Smooth muscle cell (in vitro differentiated cells): ENCODE measurements around the gene SLC6A1. TPM values are rescaled to one million over a fixed set of nuclear protein-coding genes. Genes with fewer than 3 reads are reported as not detected.

Source experiments
- DNase-seq: peaks from one replicate; lab custom pipeline; 2025; ENCODE audit not compliant: unreplicated experiment; lab: John Stamatoyannopoulos, UW
- H2AFZ ChIP-seq: fragments of 200-600 bp; sonication (generic); 2 replicates; pipeline ENCODE4 v1.6.0; 2016; ENCODE audit warnings: antibody characterized with exemption, low read depth, mild to moderate bottlenecking
- H3F3A ChIP-seq: fragments of 200-600 bp; sonication (generic); 2 replicates; pipeline ENCODE4 v1.6.0; 2017; ENCODE audit warnings: antibody characterized with exemption, low read depth
- H3K27ac ChIP-seq: fragments of 200-600 bp; sonication (generic); 2 replicates; pipeline ENCODE4 v1.5.1; 2016; ENCODE audit warnings: low read depth, mild to moderate bottlenecking
- H3K27me3 ChIP-seq: fragments of 200-600 bp; sonication (generic); 2 replicates; pipeline ENCODE4 v1.6.1; 2016; ENCODE audit warnings: low read depth, mild to moderate bottlenecking
- H3K36me3 ChIP-seq: fragments of 200-600 bp; sonication (generic); 2 replicates; pipeline ENCODE4 v1.5.1; 2016; ENCODE audit warnings: low read depth
- H3K4me1 ChIP-seq: fragments of 200-600 bp; sonication (generic); 2 replicates; pipeline ENCODE4 v1.5.1; 2016; ENCODE audit warnings: low read depth
- H3K4me2 ChIP-seq: fragments of 200-600 bp; sonication (generic); 2 replicates; pipeline ENCODE4 v1.6.0; 2016; ENCODE audit warnings: mild to moderate bottlenecking
- H3K4me3 ChIP-seq: fragments of 200-600 bp; sonication (generic); 2 replicates; pipeline ENCODE4 v1.5.1; 2016; ENCODE audit warnings: mild to moderate bottlenecking
- H3K79me2 ChIP-seq: fragments of 200-600 bp; sonication (generic); 2 replicates; pipeline ENCODE4 v1.6.0; 2016; ENCODE audit warnings: low read depth, mild to moderate bottlenecking
- H3K9ac ChIP-seq: fragments of 200-600 bp; sonication (generic); 2 replicates; pipeline ENCODE4 v1.6.0; 2016; ENCODE audit warnings: low read depth
- H3K9me3 ChIP-seq: fragments of 200-600 bp; sonication (generic); replicated peaks from 2 replicates; pipeline ENCODE4 v1.5.1; 2016; ENCODE audit warnings: low read depth
- H4K20me1 ChIP-seq: fragments of 200-600 bp; sonication (generic); 2 replicates; pipeline ENCODE4 v1.6.0; 2016; ENCODE audit warnings: low read depth
- CTCF ChIP-seq: fragments of 200-600 bp; sonication (generic); IDR thresholded peaks from 2 replicates; pipeline ENCODE4 v1.5.1; 2017; ENCODE audit warnings: borderline replicate concordance, mild to moderate bottlenecking, antibody characterized with exemption; ENCODE audit not compliant: insufficient read depth, poor library complexity, severe bottlenecking
- WGBS: methylation state at CpG from one replicate; pipeline ENCODE4 v1.1.7; 2016; ENCODE audit warnings: low lambda C conversion rate; 5-methylcytosine and 5-hydroxymethylcytosine counted together
- polyA plus RNA-seq: library from polyadenylated mRNA; unstranded; fragments of >200 nt; fragmentation: Nextera tagmentation; extraction: Ambion mirVana; gene quantifications from 2 replicates; pipeline ENCODE4 v1.2.1, GENCODE V29; 2016
- total RNA-seq: library from RNA; depleted of rRNA; stranded (reverse); fragments of >200 nt; gene quantifications from 2 replicates; pipeline ENCODE4 v1.2.3, GENCODE V29; 2014

The SLC6A1 gene
- total and polyA plus RNA-seq, 2 experiments from 2014 or later: 0.26 to 0.40 TPM

- H3F3A ChIP-seq: no peaks in the 10 kb centered on the region
- no peak overlapping the region for H3K4me2 ChIP-seq
- H3K4me1 ChIP-seq: peaks cover 4% of the 10 kb centered on the region
- no peak overlapping the region for H3K4me3 ChIP-seq
- no peak for TF ChIP-seq CTCF
- H3K27me3 ChIP-seq: peaks cover 7% of the 10 kb centered on the region
- H3K79me2 ChIP-seq: no peaks in the 10 kb centered on the region
- no peak overlapping the region for H2AFZ ChIP-seq
- H3K9ac ChIP-seq: no peak overlapping the region
- 68% methylated on average over 3 of the region's 3 CpGs for WGBS
- H3K36me3 ChIP-seq: no peaks in the 10 kb centered on the region
- H3K27ac ChIP-seq: no peak overlapping the region
- no peak for DNase-seq
- H4K20me1 ChIP-seq: no peaks in the 10 kb centered on the region
- H3K9me3 ChIP-seq: no peaks in the 10 kb centered on the region
Measured at GRCh38 chr3:10981031-10981430, 11.5 kb upstream of the SLC6A1 start.

- TF ChIP-seq CTCF: no peak
- H3K9me3 ChIP-seq: no peaks in the 10 kb centered on the region
- H3K4me3 ChIP-seq: no peak overlapping the region
- H3K36me3 ChIP-seq: no peaks in the 10 kb centered on the region
- 58% methylated on average over 5 of the region's 5 CpGs for WGBS
- no peak overlapping the region for H3K27ac ChIP-seq
- H3K27me3 ChIP-seq: peaks cover 15% of the 10 kb centered on the region
- H3F3A ChIP-seq: no peaks in the 10 kb centered on the region
- H2AFZ ChIP-seq: no peak overlapping the region
- peaks cover 4% of the 10 kb centered on the region for H3K4me1 ChIP-seq
- no peak for DNase-seq
- no peak overlapping the region for H3K4me2 ChIP-seq
- H3K79me2 ChIP-seq: no peaks in the 10 kb centered on the region
- no peaks in the 10 kb centered on the region for H4K20me1 ChIP-seq
- no peak overlapping the region for H3K9ac ChIP-seq
Measured at GRCh38 chr3:10981961-10982360, 10.6 kb upstream of the SLC6A1 start.

- Histone ChIP-seq H2AFZ (no peak overlapping the region), H3K9ac (no peak overlapping the region), H3K36me3 (no peaks in the 10 kb centered on the region), H3K9me3 (no peaks in the 10 kb centered on the region), H3K27me3 (peaks cover 15% of the 10 kb centered on the region), H3K79me2 (no peaks in the 10 kb centered on the region), H3K4me3 (peak overlapping the region; percentile 12), H4K20me1 (no peaks in the 10 kb centered on the region), H3K4me2 (peak overlapping the region; percentile 68), H3K27ac (peak overlapping the region; percentile 31), H3K4me1 (peaks cover 4% of the 10 kb centered on the region), H3F3A (no peaks in the 10 kb centered on the region)
- no peak for DNase-seq
- TF ChIP-seq CTCF: no peak
- 46% methylated on average over 4 of the region's 4 CpGs for WGBS
Measured at GRCh38 chr3:10982782-10983181, 9.8 kb upstream of the SLC6A1 start.

DNA sequence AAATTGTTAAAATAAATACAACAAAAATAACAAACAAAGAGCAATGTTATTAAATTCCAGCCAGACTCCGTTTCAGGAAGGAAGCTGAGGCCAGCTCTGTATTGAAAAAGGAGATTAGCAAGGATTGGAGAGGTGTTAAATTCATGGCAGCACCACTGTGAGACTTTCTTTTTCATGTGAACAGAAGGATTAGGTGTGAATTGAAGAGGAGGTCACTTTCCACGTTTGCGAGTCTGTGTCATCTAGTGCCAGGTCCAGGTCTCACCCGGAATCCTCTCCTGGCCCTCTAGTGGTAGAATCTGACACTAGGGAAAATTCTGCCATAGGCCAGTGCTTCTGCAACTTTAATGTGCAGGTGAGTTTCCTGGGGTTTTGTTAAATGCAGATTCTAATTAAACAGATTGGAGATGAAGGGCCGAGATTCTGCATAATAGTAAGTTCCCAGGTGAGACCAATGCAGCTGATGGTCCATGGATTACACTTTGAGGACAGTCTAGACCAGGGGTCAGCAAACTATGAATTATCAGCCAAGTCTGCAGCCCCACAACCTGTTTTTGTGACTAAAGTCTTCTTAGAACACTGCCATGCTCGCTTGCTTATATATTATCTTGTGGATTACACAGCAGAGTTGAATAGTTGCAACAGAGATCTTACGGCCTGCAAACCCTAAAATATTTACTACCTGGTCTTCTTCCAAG is 9.2 kb upstream of the SLC6A1 start:
- Histone ChIP-seq H3K9me3 (no peaks in the 10 kb centered on the region), H3K9ac (no peak overlapping the region), H3F3A (no peaks in the 10 kb centered on the region), H3K27ac (peak overlapping the region; percentile 31), H3K36me3 (no peaks in the 10 kb centered on the region), H3K4me2 (peak overlapping the region; percentile 68), H4K20me1 (no peaks in the 10 kb centered on the region), H3K4me1 (peaks cover 4% of the 10 kb centered on the region), H3K79me2 (no peaks in the 10 kb centered on the region), H3K27me3 (peaks cover 15% of the 10 kb centered on the region), H2AFZ (no peak overlapping the region), H3K4me3 (peak overlapping the region; percentile 12)
- 24% methylated on average over 7 of the region's 7 CpGs for WGBS
- TF ChIP-seq CTCF: peak; percentile 73
- DNase-seq: no peak
